HUDEP-2 (cell line): ENCODE data around the gene LZTR1.
"Not testable (repeated sequence)": the region's sequence is repeated elsewhere in the genome, so short reads cannot be mapped to it uniquely, and the experiment has no call there.

Experiments
- DNase-seq, 76 experiments: peaks; one replicate each; lab custom pipeline; 2025; ENCODE audit not compliant: unreplicated experiment in 76 of 76; lab: John Stamatoyannopoulos, UW

LZTR1 gene

GRCh38 chr22:20994128-20994901, 12.2 kb downstream of the LZTR1 start:
- DNase-seq: no peak

GRCh38 chr22:20994902-20995241, 12.8 kb downstream of the LZTR1 start:
- DNase-seq: no peak

GRCh38 chr22:20995329-20996030, 13.4 kb downstream of the LZTR1 start:
- no peak for DNase-seq

GRCh38 chr22:20996031-20996410, 13.9 kb downstream of the LZTR1 start:
- DNase-seq: no peak

- DNase-seq: no peak
Observed at GRCh38 chr22:20996598-20997535, 14.8 kb downstream of the LZTR1 start.

- DNase-seq: no peak
Observed at GRCh38 chr22:20997536-20998257, 15.6 kb downstream of the LZTR1 start.

DNA sequence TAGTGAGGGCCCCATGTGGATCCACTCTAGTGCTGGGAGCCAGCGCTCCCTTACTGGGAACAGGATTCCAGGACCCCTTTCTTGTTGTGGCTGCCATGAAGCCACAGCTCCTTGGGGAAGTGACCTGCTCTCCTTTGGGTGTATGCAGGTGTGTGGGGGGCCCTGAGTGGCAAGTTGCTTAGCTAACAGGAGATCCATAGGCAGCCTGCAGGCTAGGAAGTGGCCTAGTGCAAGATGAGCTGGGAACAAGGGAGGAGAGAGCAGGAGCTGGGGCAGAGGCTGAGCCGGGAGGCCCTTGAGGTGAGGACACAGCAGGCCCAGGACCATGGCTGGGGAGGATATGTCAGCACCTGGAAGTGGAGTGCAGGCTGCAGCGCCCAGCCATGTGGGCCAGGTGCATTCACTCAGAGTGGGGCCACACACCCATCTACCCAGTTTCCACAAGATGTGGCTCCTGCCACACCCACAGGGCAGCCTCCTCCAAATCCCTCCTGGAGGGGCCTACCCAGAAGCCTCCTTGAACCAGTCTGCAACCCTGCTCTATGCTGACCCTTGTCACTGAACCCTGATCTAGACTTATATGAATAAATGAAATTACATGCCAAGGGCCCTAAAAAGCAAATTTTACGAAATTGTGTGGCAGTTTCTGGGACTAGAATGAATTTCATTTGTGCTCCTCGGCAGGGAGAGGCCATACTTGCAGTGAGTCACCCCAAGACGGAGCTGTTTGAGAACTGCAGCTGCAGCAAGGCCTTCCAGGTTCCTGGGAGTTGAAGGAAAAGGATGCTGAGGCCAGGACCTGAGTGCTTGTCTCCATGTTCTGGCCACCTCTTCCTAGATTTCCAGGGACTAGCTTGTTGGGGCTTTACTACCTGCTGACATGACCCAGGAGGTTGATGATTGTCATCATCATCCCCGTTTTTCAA, 16.6 kb downstream of the LZTR1 start:
- peak in 2 of 76 experiments; percentile 12 to 15 for DNase-seq

DNA sequence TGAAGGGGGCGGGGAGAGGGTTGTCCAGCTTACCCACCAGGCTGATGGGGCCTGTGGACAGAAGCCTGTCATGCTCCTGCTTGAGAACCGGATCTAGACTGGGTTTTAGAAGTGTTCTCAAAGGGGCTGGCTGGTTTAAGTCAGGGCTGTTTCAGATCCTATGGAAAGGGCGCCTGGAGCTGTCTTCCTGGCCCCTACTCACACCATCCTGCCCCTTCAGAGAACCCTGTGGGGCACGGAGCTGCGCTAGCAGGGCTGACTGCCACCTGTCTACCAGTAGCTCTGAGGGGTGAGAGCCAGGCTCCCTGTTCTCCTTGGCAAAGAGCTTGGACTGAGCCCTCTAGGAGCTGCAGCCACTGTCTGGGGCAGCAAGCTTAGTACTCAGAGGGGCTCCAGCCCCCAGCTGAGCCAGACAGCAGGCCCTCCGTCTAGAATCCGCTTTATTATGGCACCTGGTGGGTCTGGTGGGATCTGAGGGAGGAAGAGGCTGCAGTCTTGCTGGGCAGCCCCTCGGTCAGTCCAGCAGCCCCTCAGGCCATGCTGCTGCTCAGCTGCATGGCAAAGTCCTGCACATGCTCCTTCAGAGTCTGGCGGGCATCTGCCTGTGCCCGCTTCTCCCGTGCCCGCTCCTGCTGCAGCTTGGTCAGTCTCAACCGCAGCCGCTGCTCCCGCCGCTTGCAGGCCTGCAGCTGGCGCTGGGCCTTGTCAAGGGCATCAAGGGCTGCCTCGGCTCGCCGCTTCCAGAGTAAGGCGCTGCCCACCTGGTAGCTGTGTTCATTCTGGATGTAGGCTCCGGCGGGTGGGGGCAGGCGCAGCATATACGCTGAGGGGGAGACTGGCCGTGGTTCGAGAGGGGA, 17.5 kb downstream of the LZTR1 start:
- no peak for DNase-seq

GRCh38 chr22:21000207-21000986, 18.3 kb downstream of the LZTR1 start:
- DNase-seq: peak in 3 of 76 experiments; percentile 4 to 19 (median 8)

DNA sequence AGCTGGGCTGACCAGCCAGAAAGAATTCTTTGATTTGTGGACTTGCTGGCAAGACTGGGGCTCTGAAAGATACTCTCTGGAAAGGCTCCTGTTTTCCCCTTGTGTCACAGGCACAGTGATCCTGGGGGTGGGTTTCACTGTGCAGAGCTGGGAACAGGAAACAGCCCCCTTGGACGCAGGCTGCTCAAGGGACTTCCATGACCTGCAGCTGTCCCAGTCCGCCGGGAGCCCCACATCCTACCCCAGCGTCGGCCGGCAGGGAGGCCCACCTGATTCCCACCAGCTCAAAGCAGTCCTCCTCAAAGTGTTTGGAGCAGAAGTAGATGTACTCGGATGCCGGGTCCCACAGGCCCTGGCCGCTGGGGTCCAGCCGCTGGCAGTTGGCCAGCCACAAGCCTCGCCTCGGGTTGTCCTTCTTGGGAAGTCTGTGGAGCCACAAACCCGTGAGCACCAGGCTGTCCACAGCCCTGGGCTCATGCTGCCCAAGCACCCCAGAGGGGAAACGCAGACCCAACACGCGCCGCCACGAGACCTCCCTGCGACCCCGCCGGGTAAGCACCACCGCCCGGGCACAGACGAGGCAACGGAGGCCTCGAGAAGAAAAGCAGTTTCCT, 19.0 kb downstream of the LZTR1 start:
- peak in 1 of 76 experiments; percentile 47 for DNase-seq

GRCh38 chr22:21001601-21002325, 19.7 kb downstream of the LZTR1 start, which contains the start of gene THAP7:
TSS of gene THAP7 (minus strand) at chr22:21002118. CDS start at chr22:21001911, 207 bp downstream.
- peak in 74 of 76 experiments; percentile 56 to 96 (median 90) for DNase-seq

- peak in 3 of 76 experiments; percentile 7 to 16 (median 11) for DNase-seq
Observed at GRCh38 chr22:21003782-21004181, 21.7 kb downstream of the LZTR1 start.

DNA sequence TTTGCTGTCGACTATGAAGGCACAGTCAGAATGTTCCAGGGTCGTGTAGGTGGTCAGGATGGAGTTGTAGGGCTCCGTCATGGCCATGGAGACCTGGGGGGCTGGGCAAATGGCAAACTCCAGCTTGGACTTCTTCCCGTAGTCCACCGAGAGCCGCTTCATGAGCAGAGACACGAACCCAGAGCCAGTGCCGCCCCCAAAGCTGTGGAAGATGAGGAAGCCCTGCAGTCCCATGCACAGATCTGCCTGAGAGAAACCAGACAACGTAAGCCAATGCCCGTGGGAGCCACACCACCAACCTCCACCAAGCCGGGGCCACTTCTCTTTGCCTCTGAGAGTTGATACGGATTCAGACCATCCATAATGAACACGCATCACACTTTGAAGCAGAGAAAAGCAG, 27.1 kb downstream of the LZTR1 start:
- DNase-seq: not testable (repeated sequence)

DNA sequence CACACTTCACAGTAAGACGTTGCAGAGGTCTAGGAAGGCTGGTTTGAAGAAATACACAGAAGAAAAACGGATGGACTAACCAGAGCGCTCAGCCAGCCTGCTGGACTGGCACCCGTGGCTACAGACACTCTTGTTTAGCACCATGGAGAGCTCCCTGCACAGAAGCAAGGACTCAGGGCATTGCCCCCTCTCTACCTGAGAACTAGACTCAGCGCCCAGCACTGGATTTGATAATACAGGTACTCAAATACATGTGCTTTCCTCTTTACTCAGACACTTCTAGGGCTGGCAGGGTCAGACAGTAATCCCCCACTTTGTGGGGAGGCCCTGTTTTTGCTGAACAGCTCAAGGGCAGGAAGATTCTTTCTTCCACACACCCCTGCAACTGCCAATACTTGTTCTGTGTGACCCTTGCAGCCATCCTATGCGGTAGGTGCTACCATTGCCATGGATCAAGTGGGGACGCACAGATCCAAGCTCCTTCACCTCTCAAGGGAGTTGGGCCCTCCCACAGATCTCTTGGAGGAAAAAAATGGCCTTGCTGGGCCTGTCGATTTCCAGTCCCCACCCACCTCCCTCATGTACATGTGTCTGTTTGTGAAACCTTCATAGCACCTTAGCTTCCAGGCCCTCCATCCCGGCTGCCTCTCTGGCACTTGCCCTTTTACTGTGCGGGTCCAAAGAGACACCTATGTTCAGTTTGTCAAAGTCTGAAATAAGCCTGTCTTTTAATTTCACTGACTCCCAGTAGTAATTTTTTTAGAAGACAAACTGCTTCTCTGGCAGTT, 27.7 kb downstream of the LZTR1 start:
- peak in 44 of 76 experiments; percentile 6 to 64 (median 27) for DNase-seq

DNA sequence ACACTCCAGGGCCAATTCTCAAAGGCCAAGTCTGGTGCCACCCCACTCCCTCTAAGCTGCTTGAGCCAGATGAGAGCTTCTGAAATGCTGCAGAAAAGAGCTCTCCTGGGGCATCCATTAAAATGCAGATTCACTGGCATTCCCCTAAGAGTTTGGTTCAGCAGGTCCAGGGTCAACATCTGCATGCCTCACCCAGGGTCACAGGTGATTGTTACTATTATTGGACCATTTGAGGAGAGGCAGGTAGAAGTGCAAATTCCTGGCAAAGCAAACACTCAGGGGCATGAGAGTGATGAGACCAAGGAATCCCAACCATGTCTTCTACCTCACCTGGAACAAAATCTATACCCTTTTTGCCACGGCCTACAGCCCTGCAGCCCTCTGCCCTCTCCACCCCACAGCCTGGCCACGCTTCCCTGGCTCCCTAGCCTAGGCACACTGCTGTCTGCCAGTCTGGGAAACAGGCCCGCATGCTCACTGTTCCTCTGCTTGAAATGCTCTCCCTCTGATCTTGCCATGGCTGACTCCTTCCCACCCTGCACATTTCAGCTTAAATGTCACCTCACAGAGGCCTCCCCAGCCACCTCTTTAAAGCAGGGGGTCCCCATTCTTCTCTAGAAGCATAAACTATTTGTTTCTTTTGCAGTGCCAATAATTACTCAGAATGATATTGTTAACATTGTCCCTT, 28.5 kb downstream of the LZTR1 start:
- no peak for DNase-seq
